Karpas-422 (cell line): Measurements from ENCODE around the gene FAM217B. TPM values are rescaled to one million over a fixed set of nuclear protein-coding genes. Genes with fewer than 3 reads are reported as not detected.

Experiments used
- total RNA-seq: library from RNA; depleted of rRNA; stranded (reverse); fragments of >200 nt; shearing (Covaris generic); gene quantifications from 2 replicates; pipeline ENCODE4 v1.2.3, GENCODE V29; 2014; ENCODE audit warnings: low replicate concordance; rRNA removed

The FAM217B gene
- total RNA-seq, 1 experiment from 2014 or later, result 16.4 TPM

Other genes with a start within 250 kb of the FAM217B start
- 1.1 and 6.6 TPM in 2 replicates for gene SYCP2, start 6.8 kb upstream of the FAM217B start, total RNA-seq
- gene PPP1R3D, start 84 bp upstream of the FAM217B start, total RNA-seq, result 4.2 and 7.0 TPM in 2 replicates
- 0.22 TPM in 1 of 2 replicates, not detected in the other for gene CDH26, start 18.0 kb downstream of the FAM217B start, total RNA-seq